Activated B cell treated with CpG ODN at 0.5 μM for 24 hours (primary cell): ENCODE measurements around the gene RNF224. TPM values are rescaled to one million over a fixed set of nuclear protein-coding genes. Genes with fewer than 3 reads are reported as not detected.

Source experiments
- ATAC-seq: fragments of 200-7000 bp; cut with Tn5 transposase; one replicate; pipeline ENCODE4 v1.10.0; 2021; ENCODE audit warnings: low read depth, mild to moderate bottlenecking, moderate library complexity
- CTCF ChIA-PET: fragments of 350-600 bp; sonication (Branson Sonifier 250); formaldehyde crosslinking; loops from one replicate; lab custom pipeline; 2021; ENCODE audit warnings: antibody characterized with exemption; lab: Charles Lee
- POLR2A ChIA-PET: fragments of 350-600 bp; sonication (Branson Sonifier 250); formaldehyde crosslinking; loops from one replicate; lab custom pipeline; 2021; ENCODE audit warnings: antibody characterized with exemption; lab: Charles Lee
- DNase-seq: peaks from one replicate; pipeline ENCODE4 v3.0.0; 2022
- H3K27ac Mint-ChIP-seq: one replicate; pipeline ENCODE4 v1.8.0; 2020; ENCODE audit warnings: mixed read lengths
- H3K27me3 Mint-ChIP-seq: one replicate; pipeline ENCODE4 v1.8.0; 2021; ENCODE audit warnings: mixed read lengths
- H3K36me3 Mint-ChIP-seq: one replicate; pipeline ENCODE4 v1.8.0; 2021; ENCODE audit warnings: low read depth, mixed read lengths
- H3K4me1 Mint-ChIP-seq: one replicate; pipeline ENCODE4 v1.8.0; 2021; ENCODE audit warnings: mixed read lengths
- H3K4me3 Mint-ChIP-seq: one replicate; pipeline ENCODE4 v1.8.0; 2020; ENCODE audit warnings: mild to moderate bottlenecking, mixed read lengths
- H3K9me3 Mint-ChIP-seq: one replicate; pipeline ENCODE4 v1.8.0; 2020; ENCODE audit warnings: mixed read lengths
- intact Hi-C: fragments of 100-400 bp; cut with micrococcal nuclease; formaldehyde crosslinking; loops from one replicate; pipeline ENCODE4 v1.15.1; 2024
- total RNA-seq: library from RNA; stranded (reverse); gene quantifications from 2 replicates; pipeline ENCODE4 v1.2.3, GENCODE V29; 2022
- TF ChIP-seq, protein P1 (sequence below): fragments of 200-600 bp; IDR thresholded peaks from one replicate; pipeline ENCODE4 v1.8.0; 2022; ENCODE audit warnings: antibody characterized with exemption, mild to moderate bottlenecking

RNF224 gene
- total RNA-seq, 1 donor from 2014 or later, result not detected

GRCh38 chr9:137247916-137248175 is 20.5 kb downstream of the RNF224 start:
- DNase-seq (no peak), ATAC-seq (no peak)
- peaks cover 14% of the 10 kb centered on the region for H3K36me3 Mint-ChIP-seq
- CTCF ChIA-PET, result no interaction called here
- peaks cover 10% of the 10 kb centered on the region for H3K4me1 Mint-ChIP-seq
- H3K9me3 Mint-ChIP-seq, result no peaks in the 10 kb centered on the region
- intact Hi-C loops, result no loop called here
- H3K27ac Mint-ChIP-seq, result no peak overlapping the region
- H3K27me3 Mint-ChIP-seq, result no peaks in the 10 kb centered on the region
- TF ChIP-seq, protein P1, sequence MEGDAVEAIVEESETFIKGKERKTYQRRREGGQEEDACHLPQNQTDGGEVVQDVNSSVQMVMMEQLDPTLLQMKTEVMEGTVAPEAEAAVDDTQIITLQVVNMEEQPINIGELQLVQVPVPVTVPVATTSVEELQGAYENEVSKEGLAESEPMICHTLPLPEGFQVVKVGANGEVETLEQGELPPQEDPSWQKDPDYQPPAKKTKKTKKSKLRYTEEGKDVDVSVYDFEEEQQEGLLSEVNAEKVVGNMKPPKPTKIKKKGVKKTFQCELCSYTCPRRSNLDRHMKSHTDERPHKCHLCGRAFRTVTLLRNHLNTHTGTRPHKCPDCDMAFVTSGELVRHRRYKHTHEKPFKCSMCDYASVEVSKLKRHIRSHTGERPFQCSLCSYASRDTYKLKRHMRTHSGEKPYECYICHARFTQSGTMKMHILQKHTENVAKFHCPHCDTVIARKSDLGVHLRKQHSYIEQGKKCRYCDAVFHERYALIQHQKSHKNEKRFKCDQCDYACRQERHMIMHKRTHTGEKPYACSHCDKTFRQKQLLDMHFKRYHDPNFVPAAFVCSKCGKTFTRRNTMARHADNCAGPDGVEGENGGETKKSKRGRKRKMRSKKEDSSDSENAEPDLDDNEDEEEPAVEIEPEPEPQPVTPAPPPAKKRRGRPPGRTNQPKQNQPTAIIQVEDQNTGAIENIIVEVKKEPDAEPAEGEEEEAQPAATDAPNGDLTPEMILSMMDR, result no peak
- no peak overlapping the region for H3K4me3 Mint-ChIP-seq
- POLR2A ChIA-PET, result interaction anchor here (0.7 kb wide), 1 partner anchor 481 kb away, joined by 4 read pairs; no protein-coding TSS in a partner anchor

DNA sequence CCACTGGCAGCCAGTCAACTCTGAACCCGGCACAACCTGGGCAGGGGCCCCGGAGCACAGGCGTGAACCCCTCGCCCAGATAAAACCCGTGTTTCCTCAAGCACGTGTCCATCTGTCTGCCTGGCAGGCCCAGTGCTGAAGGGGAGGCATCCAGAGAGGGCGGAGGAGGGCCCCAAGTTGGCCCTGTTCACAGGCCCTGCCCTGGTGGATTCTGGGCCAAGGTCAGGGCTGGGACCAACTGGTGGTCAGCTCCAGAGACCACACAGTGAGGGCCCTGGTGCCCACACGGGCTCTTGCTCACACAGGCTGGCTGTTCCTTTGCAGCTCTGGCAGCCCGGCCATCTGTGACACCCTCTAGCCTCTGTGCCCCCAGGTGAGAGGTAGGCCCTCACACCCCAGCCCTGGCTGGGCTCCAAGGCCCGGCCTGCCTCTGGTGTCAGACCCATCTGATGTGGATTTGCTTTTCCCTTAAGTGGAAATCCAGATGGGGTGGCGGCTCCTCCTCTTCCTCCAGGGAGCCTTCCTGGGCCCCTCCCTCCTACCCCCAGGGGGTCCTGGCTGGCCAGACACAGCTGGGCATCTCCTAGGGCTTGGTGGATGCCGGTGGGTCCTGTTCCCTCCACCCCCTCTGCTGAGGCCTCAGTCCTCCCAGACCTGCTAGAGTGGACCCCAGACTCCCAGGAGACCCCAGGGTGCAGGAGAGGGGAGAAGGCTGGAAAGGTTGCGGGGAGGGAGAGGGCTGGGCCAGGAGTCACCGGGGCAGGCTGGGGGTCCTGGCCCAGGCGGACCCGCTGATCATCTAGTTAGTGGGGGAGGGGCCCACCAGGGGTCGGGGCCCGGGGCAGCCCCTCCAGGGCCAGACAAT is 23.3 kb downstream of the RNF224 start:
- POLR2A ChIA-PET, result interaction anchor here (0.6 to 8.5 kb wide), 2 partner anchors 9 to 472 kb away, joined by 10 to 160 read pairs; partner anchors contain the start of gene TUBB4B
- intact Hi-C loops, result no loop called here
- Mint-ChIP-seq H3K27me3 (no peaks in the 10 kb centered on the region), H3K27ac (no peak overlapping the region), H3K36me3 (peaks cover under 1% of the 10 kb centered on the region), H3K4me3 (no peak overlapping the region), H3K4me1 (peaks cover 7% of the 10 kb centered on the region), H3K9me3 (no peaks in the 10 kb centered on the region)
- TF ChIP-seq, protein P1, result no peak
- ATAC-seq (no peak), DNase-seq (no peak)
- CTCF ChIA-PET, result no interaction called here

DNA sequence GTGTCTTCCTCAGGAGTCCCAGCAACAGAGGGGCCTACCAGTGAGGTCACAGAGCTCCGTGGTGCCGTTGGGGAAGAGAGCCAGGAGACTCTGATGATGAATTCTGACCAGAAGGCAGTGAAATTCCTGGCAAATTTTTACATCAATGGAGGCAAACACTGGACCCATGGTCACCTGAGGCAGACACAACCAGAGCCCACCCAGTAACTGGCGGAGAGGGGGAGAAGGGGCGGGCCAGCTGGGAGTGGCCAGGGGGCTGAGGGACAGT is 23.8 kb downstream of the RNF224 start, which contains the start of gene STPG3:
STPG3 (plus strand) TSS at position 93 of the 268 bp plus-strand sequence; CDS start at position 94, 1 bp downstream.
- no peak within 1 kb of the TSS for H3K27ac Mint-ChIP-seq
- DNase-seq (no peak), ATAC-seq (no peak)
- peaks cover 8% of the 10 kb centered on the region for H3K4me1 Mint-ChIP-seq
- H3K9me3 Mint-ChIP-seq, result no peaks in the 10 kb centered on the region
- H3K36me3 Mint-ChIP-seq, result peaks cover 3% of the 10 kb centered on the region
- CTCF ChIA-PET, result no interaction called here
- H3K27me3 Mint-ChIP-seq, result no peaks in the 10 kb centered on the region
- intact Hi-C loops, result no loop called here
- TF ChIP-seq, protein P1, result no peak
- H3K4me3 Mint-ChIP-seq, result no peak within 1 kb of the TSS
- POLR2A ChIA-PET, result interaction anchor here (0.6 to 8.5 kb wide), 2 partner anchors 9 to 473 kb away, joined by 10 to 160 read pairs; partner anchors contain the start of gene TUBB4B

DNA sequence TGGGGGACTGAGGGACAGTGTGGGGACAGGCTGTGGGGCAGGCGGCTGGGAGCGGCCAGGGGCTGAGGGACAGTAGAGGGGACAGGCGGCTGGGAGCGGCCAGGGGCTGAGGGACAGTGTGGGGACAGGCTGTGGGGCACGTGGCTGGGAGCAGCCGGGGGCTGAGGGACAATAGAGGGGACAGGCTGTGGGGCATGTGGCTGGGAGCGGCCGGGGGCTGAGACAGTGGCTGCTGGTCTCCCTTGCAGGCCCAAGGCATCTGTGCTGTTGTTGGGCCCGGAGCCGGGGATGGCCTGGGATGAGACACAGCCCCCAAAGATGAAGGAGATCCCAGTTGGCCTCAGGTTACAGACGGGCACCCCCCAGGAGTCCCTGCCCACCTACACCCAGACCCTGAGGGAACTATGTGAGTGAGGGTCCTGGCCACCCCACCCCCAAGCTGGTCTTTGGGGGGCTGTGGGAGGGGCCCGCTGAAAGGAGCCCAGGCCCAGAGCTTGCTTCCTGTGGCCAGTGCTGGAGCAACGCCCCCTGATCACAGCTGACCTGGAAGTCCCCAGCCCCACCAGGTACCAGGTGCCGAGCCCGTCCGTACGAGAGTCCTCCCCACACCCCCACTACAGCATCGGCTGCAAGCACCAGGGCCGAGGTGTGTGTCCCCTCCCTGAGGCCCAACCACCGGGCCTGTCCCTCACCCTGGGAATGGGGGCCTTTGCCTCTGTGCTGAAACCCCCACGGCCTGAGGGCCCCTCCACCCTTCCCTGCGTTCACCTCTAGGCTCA is 24.4 kb downstream of the RNF224 start:
- TF ChIP-seq, protein P1, result no peak
- H3K27ac Mint-ChIP-seq, result no peak overlapping the region
- no peaks in the 10 kb centered on the region for H3K27me3 Mint-ChIP-seq
- DNase-seq, result no peak
- intact Hi-C loops, result no loop called here
- peaks cover 14% of the 10 kb centered on the region for H3K4me1 Mint-ChIP-seq
- no peak overlapping the region for H3K4me3 Mint-ChIP-seq
- no peak for ATAC-seq
- CTCF ChIA-PET, result no interaction called here
- POLR2A ChIA-PET, result interaction anchor here (8.5 kb wide), 1 partner anchor 10 kb away, joined by 160 read pairs; the partner anchor contains the start of gene TUBB4B
- H3K9me3 Mint-ChIP-seq, result no peaks in the 10 kb centered on the region
- peaks cover 4% of the 10 kb centered on the region for H3K36me3 Mint-ChIP-seq
